ENCODE measurements around the gene ZFAND3. TPM values are rescaled to one million over a fixed set of nuclear protein-coding genes. Genes with fewer than 3 reads are reported as not detected.
"Not testable (repeated sequence)": the region's sequence is repeated elsewhere in the genome, so short reads cannot be mapped to it uniquely, and the experiment has no call there.

Gene ZFAND3
- total RNA-seq, 1 donor from 2014 or later = 81.8 TPM

DNA sequence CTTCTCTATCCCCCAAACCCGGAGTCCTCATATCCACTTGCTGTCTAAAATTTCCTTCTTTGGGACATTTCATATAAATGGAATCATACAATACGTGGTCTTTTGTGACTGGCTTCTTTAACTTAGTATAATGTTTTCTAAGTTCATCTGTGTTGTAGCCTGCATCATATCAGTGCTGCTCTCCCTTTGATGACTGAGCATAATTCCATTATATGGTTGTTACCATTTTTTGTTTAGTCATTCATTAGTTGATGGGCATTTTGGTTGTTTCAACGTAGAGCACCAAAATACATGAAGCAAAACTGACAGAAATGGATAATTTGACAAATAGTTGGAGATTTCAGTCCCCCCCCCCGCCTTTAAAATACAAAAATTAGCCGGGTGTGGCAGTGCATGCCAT, 71.5 kb downstream of the ZFAND3 start:
- Histone ChIP-seq H3K9me3 (replicated peaks) (peaks cover 17% of the 10 kb centered on the region), H3K27me3 (ENCODE audit: low read depth) (no peaks in the 10 kb centered on the region), H3K4me3 (no peak overlapping the region), H3K4me1 (peaks cover 54% of the 10 kb centered on the region), H3K27ac (replicated peaks) (no peak overlapping the region), H3K36me3 (peaks cover 11% of the 10 kb centered on the region)
- intact Hi-C loops (cut with micrococcal nuclease) = no loop called here
- no peak for DNase-seq
- TF ChIP-seq, protein P1, sequence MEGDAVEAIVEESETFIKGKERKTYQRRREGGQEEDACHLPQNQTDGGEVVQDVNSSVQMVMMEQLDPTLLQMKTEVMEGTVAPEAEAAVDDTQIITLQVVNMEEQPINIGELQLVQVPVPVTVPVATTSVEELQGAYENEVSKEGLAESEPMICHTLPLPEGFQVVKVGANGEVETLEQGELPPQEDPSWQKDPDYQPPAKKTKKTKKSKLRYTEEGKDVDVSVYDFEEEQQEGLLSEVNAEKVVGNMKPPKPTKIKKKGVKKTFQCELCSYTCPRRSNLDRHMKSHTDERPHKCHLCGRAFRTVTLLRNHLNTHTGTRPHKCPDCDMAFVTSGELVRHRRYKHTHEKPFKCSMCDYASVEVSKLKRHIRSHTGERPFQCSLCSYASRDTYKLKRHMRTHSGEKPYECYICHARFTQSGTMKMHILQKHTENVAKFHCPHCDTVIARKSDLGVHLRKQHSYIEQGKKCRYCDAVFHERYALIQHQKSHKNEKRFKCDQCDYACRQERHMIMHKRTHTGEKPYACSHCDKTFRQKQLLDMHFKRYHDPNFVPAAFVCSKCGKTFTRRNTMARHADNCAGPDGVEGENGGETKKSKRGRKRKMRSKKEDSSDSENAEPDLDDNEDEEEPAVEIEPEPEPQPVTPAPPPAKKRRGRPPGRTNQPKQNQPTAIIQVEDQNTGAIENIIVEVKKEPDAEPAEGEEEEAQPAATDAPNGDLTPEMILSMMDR (IDR thresholded peaks at IDR 0.05; ENCODE audit: borderline replicate concordance) = no peak

DNA sequence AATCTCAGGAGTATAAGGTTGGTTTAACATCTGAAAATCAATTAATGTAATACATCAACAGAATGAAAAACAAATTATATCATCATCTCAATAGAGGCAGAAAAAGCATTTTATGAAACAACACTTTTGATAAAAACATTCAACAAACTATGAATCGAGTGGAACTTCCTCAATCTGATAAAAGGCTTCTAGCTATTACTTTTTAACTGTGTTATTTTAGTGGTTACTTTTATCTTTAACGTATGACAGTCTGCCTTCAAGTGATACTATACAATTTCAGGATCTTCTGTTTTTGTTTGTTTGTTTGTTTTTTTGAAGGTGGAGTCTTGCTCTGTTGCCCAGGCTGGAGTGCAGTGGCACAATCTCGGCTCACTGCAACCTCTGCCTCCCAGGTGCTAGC, 73.7 kb downstream of the ZFAND3 start:
- H3K27ac ChIP-seq (replicated peaks) = no peak overlapping the region
- intact Hi-C loops (cut with micrococcal nuclease) = no loop called here
- H3K36me3 ChIP-seq = peaks cover 11% of the 10 kb centered on the region
- H3K27me3 ChIP-seq (ENCODE audit: low read depth) = no peaks in the 10 kb centered on the region
- no peak for DNase-seq
- TF ChIP-seq, protein P1 (IDR thresholded peaks at IDR 0.05; ENCODE audit: borderline replicate concordance) = no peak
- peaks cover 33% of the 10 kb centered on the region for H3K4me1 ChIP-seq
- H3K4me3 ChIP-seq = no peak overlapping the region
- H3K9me3 ChIP-seq (replicated peaks) = peaks cover 17% of the 10 kb centered on the region

DNA sequence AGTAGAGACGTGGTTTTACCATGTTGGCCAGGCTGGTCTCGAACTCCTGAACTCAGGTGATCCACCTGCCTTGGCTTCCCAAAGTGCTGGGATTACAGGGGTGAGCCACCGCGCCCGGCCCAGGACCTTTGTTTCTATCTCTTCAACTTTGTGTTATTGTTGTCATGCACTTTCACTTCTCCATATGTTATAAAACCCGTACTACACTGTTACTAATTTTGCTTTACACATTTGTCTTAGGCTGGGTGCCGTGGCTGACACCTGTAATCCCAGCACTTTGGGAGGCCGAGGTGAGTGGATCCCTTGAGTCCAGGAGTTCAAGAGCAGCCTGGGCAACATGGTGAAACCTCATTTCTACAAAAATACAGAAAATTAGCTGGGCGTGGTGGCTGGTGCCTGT, 74.2 kb downstream of the ZFAND3 start:
- Histone ChIP-seq H3K9me3 (replicated peaks) (peaks cover 17% of the 10 kb centered on the region), H3K4me1 (peaks cover 28% of the 10 kb centered on the region), H3K36me3 (peaks cover 11% of the 10 kb centered on the region)
- H3K27ac ChIP-seq (replicated peaks); DNase-seq; H3K4me3 ChIP-seq; intact Hi-C loops (cut with micrococcal nuclease); H3K27me3 ChIP-seq (ENCODE audit: low read depth): not testable (repeated sequence)

DNA sequence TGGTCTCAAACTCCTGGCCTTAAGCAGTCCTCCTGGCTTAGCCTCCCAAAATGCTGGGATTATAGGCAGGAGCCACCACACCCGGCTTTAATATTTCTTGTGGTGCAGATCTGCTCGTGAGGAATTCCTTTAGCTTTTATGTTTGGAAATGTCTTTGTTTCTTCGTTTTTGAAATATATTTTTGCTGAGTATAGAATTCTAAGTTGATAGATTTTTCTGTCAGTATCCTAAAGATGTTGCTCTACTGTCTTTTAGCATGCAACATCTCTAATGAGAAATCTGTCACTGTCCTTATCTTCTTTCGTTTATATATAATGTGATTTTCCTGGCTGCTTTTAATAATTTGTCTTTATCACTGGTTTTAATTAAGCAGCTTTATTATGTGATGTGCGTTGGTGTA, 75.1 kb downstream of the ZFAND3 start:
- intact Hi-C loops (cut with micrococcal nuclease) = no loop called here
- peaks cover 17% of the 10 kb centered on the region for H3K9me3 ChIP-seq (replicated peaks)
- peaks cover 20% of the 10 kb centered on the region for H3K4me1 ChIP-seq
- peaks cover 11% of the 10 kb centered on the region for H3K36me3 ChIP-seq
- H3K4me3 ChIP-seq = no peak overlapping the region
- TF ChIP-seq, protein P1 (IDR thresholded peaks at IDR 0.05; ENCODE audit: borderline replicate concordance) = no peak
- H3K27me3 ChIP-seq (ENCODE audit: low read depth) = no peaks in the 10 kb centered on the region
- no peak for DNase-seq
- no peak overlapping the region for H3K27ac ChIP-seq (replicated peaks)

DNA sequence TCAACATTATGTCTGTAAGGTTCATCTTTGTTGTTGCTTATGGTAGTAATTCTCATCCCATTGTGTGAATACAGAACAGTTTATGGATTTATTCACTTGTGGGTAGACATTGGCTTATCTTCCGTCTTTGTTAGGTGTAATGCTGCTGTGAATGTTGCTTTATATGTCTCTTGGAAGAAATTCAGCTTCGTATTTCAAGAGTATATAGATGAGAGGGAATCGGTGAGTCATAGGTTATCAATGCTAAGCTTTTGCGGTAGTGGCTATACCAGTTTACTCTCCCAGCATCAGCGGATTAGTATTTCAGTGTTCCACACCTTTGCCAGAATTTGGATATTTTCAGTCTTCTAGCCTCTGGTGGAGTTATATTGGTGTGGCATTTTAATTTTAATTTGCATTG, 77.8 kb downstream of the ZFAND3 start:
- TF ChIP-seq, protein P1 (IDR thresholded peaks at IDR 0.05; ENCODE audit: borderline replicate concordance) = no peak
- H3K27ac ChIP-seq (replicated peaks) = no peak overlapping the region
- no peak for DNase-seq
- H3K36me3 ChIP-seq = peaks cover 11% of the 10 kb centered on the region
- peaks cover 17% of the 10 kb centered on the region for H3K9me3 ChIP-seq (replicated peaks)
- H3K4me1 ChIP-seq = peaks cover 4% of the 10 kb centered on the region
- no peaks in the 10 kb centered on the region for H3K27me3 ChIP-seq (ENCODE audit: low read depth)
- H3K4me3 ChIP-seq = no peak overlapping the region
- intact Hi-C loops (cut with micrococcal nuclease) = no loop called here

DNA sequence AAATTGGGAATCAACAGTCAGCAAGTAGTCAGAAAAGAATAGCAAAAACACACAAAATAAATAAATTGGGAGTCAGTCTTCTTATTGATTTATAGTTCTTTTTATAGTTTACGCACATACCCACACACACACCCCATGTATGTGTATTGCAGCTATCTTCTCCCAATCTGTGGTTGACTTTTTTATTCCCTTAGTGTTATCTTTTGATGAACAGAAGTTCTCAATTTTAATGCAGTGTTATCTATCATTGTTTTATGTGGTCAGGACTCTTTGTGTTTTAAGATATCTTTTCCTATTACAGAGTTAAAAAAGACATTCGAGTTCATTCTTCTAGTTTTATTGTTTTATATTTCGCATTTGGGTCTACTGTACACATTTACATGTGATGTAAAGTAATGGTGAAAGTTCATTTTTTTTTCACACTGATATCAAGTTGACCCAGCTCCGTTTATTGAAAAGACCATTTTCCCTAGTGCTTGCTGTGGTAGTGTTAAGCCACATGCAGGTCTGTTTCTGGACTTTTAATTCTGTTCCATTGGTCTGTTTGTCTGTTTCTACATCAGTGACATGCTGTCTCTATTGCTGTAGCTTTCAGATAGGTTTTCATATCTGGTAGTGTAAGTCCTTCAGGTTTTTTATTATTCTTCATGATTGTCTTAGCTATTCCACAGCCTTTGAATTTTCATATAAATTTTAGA, 78.4 kb downstream of the ZFAND3 start:
- H3K4me1 ChIP-seq = peaks cover 6% of the 10 kb centered on the region
- no peaks in the 10 kb centered on the region for H3K27me3 ChIP-seq (ENCODE audit: low read depth)
- no peak for DNase-seq
- no peak overlapping the region for H3K27ac ChIP-seq (replicated peaks)
- TF ChIP-seq, protein P1 (IDR thresholded peaks at IDR 0.05; ENCODE audit: borderline replicate concordance) = no peak
- peaks cover 11% of the 10 kb centered on the region for H3K36me3 ChIP-seq
- intact Hi-C loops (cut with micrococcal nuclease) = no loop called here
- no peak overlapping the region for H3K4me3 ChIP-seq
- H3K9me3 ChIP-seq (replicated peaks) = peaks cover 17% of the 10 kb centered on the region
